DOHH2 (cell line): ENCODE data around the gene ARHGAP22.

ENCODE experiments used
- H3F3A ChIP-seq: fragments of 200-600 bp; sonication (generic), shearing (Covaris generic); 2 replicates; pipeline ENCODE4 v1.6.0; 2016; ENCODE audit warnings: antibody characterized with exemption, mild to moderate bottlenecking; ENCODE audit not compliant: control insufficient read depth, insufficient read depth
- H3K27ac ChIP-seq: fragments of 200-600 bp; sonication (generic); 2 replicates; pipeline ENCODE4 v1.5.1; 2014; ENCODE audit warnings: low read depth, mild to moderate bottlenecking, low read length, moderate library complexity
- H3K27me3 ChIP-seq: fragments of 200-600 bp; sonication (generic); 2 replicates; pipeline ENCODE4 v1.6.1; 2014; ENCODE audit warnings: mild to moderate bottlenecking, low read length, mixed read lengths; ENCODE audit not compliant: control insufficient read depth
- H3K36me3 ChIP-seq: fragments of 200-600 bp; sonication (generic); 2 replicates; pipeline ENCODE4 v1.6.1; 2014; ENCODE audit warnings: mild to moderate bottlenecking, low read length, moderate library complexity, mixed read lengths; ENCODE audit not compliant: control insufficient read depth
- H3K4me1 ChIP-seq: fragments of 200-600 bp; sonication (generic); 2 replicates; pipeline ENCODE4 v1.6.1; 2014; ENCODE audit warnings: mild to moderate bottlenecking, low read length, mixed read lengths; ENCODE audit not compliant: control insufficient read depth
- H3K4me2 ChIP-seq: fragments of 200-600 bp; sonication (generic); 2 replicates; pipeline ENCODE4 v1.6.0; 2014; ENCODE audit warnings: mild to moderate bottlenecking, low read length, moderate library complexity
- H3K4me3 ChIP-seq: fragments of 200-600 bp; sonication (generic); 2 replicates; pipeline ENCODE4 v1.5.1; 2014; ENCODE audit warnings: mild to moderate bottlenecking, low read length, mixed read lengths
- H3K79me2 ChIP-seq: fragments of 200-600 bp; sonication (generic); 2 replicates; pipeline ENCODE4 v1.6.1; 2014; ENCODE audit warnings: mild to moderate bottlenecking, low read length, mixed read lengths; ENCODE audit not compliant: control insufficient read depth
- H3K9me2 ChIP-seq: fragments of 200-600 bp; sonication (generic); replicated peaks from 2 replicates; pipeline ENCODE4 v1.6.1; 2014; ENCODE audit warnings: mild to moderate bottlenecking, low read length, mixed read lengths; ENCODE audit not compliant: control insufficient read depth
- H3K9me3 ChIP-seq: fragments of 200-600 bp; sonication (generic); 2 replicates; pipeline ENCODE4 v1.6.1; 2014; ENCODE audit warnings: antibody characterized with exemption, low read length, mixed read lengths; ENCODE audit not compliant: control insufficient read depth, insufficient read depth
- H4K20me1 ChIP-seq: fragments of 200-600 bp; sonication (generic); 2 replicates; pipeline ENCODE4 v1.6.0; 2014; ENCODE audit warnings: low read depth, mild to moderate bottlenecking, antibody characterized with exemption, low read length, moderate library complexity; ENCODE audit not compliant: control insufficient read depth, insufficient read depth
- EZH2phosphoT487 ChIP-seq: fragments of 200-600 bp; sonication (generic); IDR thresholded peaks from 2 replicates; pipeline ENCODE4 v1.6.1; 2017; ENCODE audit warnings: borderline replicate concordance, mild to moderate bottlenecking, antibody characterized with exemption, low read length, moderate library complexity, mixed read lengths
- TF ChIP-seq, protein P1 (sequence below): fragments of 200-600 bp; sonication (generic); IDR thresholded peaks from one replicate; pipeline ENCODE4 v1.5.1; 2014; ENCODE audit warnings: antibody characterized with exemption, mild to moderate bottlenecking, low read depth, low read length; ENCODE audit not compliant: poor library complexity, severe bottlenecking

Gene ARHGAP22

DNA sequence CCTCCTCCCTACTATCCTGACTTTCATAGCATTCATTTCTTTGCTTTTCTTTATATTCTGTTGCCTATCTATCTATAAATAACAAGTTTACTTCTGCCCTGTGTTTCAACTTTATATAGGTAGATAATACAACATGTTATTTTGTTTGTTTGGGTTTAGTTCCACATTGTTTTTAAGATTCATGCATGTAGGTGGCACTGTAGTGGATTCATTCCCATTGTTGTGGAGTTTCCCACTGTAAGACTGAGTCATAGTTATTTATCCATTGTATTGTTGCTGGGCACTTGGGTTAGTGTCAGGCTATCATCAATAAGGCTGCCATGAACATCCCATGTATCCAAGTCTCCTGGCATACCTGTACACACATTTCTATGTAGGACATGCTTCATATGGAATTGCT lies 127.7 kb downstream of the ARHGAP22 start:
- H4K20me1 ChIP-seq = no peaks in the 10 kb centered on the region
- no peaks in the 10 kb centered on the region for H3K79me2 ChIP-seq
- no peaks in the 10 kb centered on the region for H3F3A ChIP-seq
- H3K4me1 ChIP-seq = no peaks in the 10 kb centered on the region
- H3K4me2 ChIP-seq = no peak overlapping the region
- no peak overlapping the region for H3K27ac ChIP-seq
- no peak overlapping the region for H3K4me3 ChIP-seq
- no peaks in the 10 kb centered on the region for H3K9me2 ChIP-seq
- no peaks in the 10 kb centered on the region for H3K9me3 ChIP-seq
- TF ChIP-seq, protein P1, sequence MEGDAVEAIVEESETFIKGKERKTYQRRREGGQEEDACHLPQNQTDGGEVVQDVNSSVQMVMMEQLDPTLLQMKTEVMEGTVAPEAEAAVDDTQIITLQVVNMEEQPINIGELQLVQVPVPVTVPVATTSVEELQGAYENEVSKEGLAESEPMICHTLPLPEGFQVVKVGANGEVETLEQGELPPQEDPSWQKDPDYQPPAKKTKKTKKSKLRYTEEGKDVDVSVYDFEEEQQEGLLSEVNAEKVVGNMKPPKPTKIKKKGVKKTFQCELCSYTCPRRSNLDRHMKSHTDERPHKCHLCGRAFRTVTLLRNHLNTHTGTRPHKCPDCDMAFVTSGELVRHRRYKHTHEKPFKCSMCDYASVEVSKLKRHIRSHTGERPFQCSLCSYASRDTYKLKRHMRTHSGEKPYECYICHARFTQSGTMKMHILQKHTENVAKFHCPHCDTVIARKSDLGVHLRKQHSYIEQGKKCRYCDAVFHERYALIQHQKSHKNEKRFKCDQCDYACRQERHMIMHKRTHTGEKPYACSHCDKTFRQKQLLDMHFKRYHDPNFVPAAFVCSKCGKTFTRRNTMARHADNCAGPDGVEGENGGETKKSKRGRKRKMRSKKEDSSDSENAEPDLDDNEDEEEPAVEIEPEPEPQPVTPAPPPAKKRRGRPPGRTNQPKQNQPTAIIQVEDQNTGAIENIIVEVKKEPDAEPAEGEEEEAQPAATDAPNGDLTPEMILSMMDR = no peak
- TF ChIP-seq EZH2phosphoT487 = no peak
- peaks cover 14% of the 10 kb centered on the region for H3K27me3 ChIP-seq
- H3K36me3 ChIP-seq = no peaks in the 10 kb centered on the region

DNA sequence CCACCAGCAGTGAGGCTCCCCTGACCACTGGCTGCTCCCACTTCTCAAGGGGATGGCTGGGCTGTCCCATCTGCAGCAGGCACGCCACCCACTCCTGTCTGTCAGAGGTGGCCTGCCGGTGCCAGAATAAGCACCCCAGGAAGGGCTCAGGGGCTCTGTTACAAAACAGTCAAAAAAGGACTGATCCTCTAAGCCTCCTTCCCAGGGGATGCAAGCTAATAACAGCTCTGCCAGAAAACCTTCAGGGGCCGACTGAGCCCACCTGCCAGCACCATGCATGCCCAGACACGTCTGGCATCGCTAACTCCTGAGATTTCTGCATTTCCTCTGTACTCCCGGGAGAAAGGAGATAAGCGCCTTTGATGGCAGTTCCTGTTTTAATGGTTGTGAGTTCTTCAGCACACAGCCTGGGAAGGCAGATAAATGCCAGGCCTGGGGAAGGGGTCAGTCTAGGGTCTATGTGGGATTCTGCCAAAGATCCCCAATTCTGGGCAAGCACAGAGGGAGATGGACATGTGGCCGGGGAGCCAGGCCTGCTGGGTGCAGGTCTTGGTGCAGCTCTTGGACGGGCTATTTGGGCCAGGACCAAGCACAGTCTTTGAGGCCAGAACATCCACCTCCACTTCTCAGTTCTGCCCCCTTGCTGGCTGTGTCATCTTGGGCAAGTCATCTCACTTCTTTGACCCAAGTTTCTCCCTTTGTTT lies 128.4 kb downstream of the ARHGAP22 start:
- H3F3A ChIP-seq = no peaks in the 10 kb centered on the region
- no peak overlapping the region for H3K4me2 ChIP-seq
- peaks cover 11% of the 10 kb centered on the region for H3K27me3 ChIP-seq
- H3K36me3 ChIP-seq = no peaks in the 10 kb centered on the region
- TF ChIP-seq EZH2phosphoT487 = no peak
- TF ChIP-seq, protein P1 = no peak
- no peaks in the 10 kb centered on the region for H3K4me1 ChIP-seq
- H3K9me3 ChIP-seq = no peaks in the 10 kb centered on the region
- H3K79me2 ChIP-seq = no peaks in the 10 kb centered on the region
- H3K9me2 ChIP-seq = no peaks in the 10 kb centered on the region
- H3K4me3 ChIP-seq = no peak overlapping the region
- H4K20me1 ChIP-seq = no peaks in the 10 kb centered on the region
- H3K27ac ChIP-seq = no peak overlapping the region

DNA sequence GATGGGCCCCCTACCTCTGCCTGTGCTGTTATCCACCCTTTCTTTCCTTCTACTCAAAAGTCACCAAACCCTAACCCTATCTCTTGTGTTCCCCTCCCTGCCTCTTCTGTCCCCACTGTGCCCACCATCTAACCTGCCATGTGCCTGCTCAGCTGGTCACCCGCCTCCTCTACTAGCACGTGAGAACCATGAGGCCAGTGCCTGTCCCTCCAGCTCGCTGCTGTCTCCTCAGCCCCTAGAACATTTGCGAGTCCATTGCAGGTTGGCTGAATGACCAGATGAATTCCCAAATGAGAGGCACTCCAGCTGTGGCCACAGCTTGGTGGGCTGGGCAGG lies 129.0 kb downstream of the ARHGAP22 start:
- Histone ChIP-seq H3K4me3 (no peak overlapping the region), H3K4me2 (no peak overlapping the region), H3F3A (no peaks in the 10 kb centered on the region), H4K20me1 (no peaks in the 10 kb centered on the region), H3K79me2 (no peaks in the 10 kb centered on the region), H3K9me3 (no peaks in the 10 kb centered on the region), H3K36me3 (no peaks in the 10 kb centered on the region), H3K27me3 (peaks cover 11% of the 10 kb centered on the region), H3K9me2 (no peaks in the 10 kb centered on the region), H3K27ac (no peak overlapping the region), H3K4me1 (no peaks in the 10 kb centered on the region)
- TF ChIP-seq EZH2phosphoT487 = no peak
- TF ChIP-seq, protein P1 = no peak
